HEK293 (cell line): ENCODE measurements around the gene GPHN.

Experiments used
- CTCF ChIP-seq: fragments of 450-650 bp; formaldehyde crosslinking; IDR thresholded peaks from 2 replicates; pipeline ENCODE4 v1.5.1; 2016; ENCODE audit warnings: missing biosample characterization, missing genetic modification characterization
- GLI4 ChIP-seq: fragments of 450-650 bp; formaldehyde crosslinking; IDR thresholded peaks from 2 replicates; pipeline ENCODE4 v1.5.1; 2016; ENCODE audit warnings: missing biosample characterization, missing genetic modification characterization
- INSM2 ChIP-seq: fragments of 450-650 bp; formaldehyde crosslinking; IDR thresholded peaks from 2 replicates; pipeline ENCODE4 v1.5.1; 2016; ENCODE audit warnings: missing biosample characterization, missing genetic modification characterization
- KLF16 ChIP-seq: fragments of 450-650 bp; formaldehyde crosslinking; IDR thresholded peaks from 2 replicates; pipeline ENCODE4 v1.5.1; 2017; ENCODE audit warnings: missing biosample characterization, missing genetic modification characterization
- OVOL3 ChIP-seq: fragments of 450-650 bp; formaldehyde crosslinking; IDR thresholded peaks from 2 replicates; pipeline ENCODE4 v1.5.1; 2016; ENCODE audit warnings: missing biosample characterization, missing genetic modification characterization
- PBX3 ChIP-seq: sonication (generic); formaldehyde crosslinking; IDR thresholded peaks from 2 replicates; pipeline ENCODE4 v1.8.1; 2022; ENCODE audit warnings: mild to moderate bottlenecking, moderate library complexity, missing genetic modification reagents
- ZBTB7A ChIP-seq: fragments of 450-650 bp; formaldehyde crosslinking; IDR thresholded peaks from 2 replicates; pipeline ENCODE4 v1.5.1; 2016; ENCODE audit warnings: low read depth, missing biosample characterization, missing genetic modification characterization
- ZEB2 ChIP-seq: fragments of 450-650 bp; formaldehyde crosslinking; IDR thresholded peaks from 2 replicates; pipeline ENCODE4 v1.5.1; 2016; ENCODE audit warnings: missing biosample characterization, missing genetic modification characterization
- ZNF558 ChIP-seq: fragments of 450-650 bp; formaldehyde crosslinking; IDR thresholded peaks from 2 replicates; pipeline ENCODE4 v1.5.1; 2016; ENCODE audit warnings: missing biosample characterization, missing genetic modification characterization

- no peak for TF ChIP-seq CTCF (tag by site-specific recombination)
- no peak for TF ChIP-seq GLI4 (tag by site-specific recombination)
- TF ChIP-seq PBX3 (CRISPR knock-in tag), result no peak
- TF ChIP-seq INSM2 (tag by site-specific recombination), result no peak
- no peak for TF ChIP-seq KLF16 (tag by site-specific recombination)
- TF ChIP-seq ZBTB7A (tag by site-specific recombination), result no peak
- TF ChIP-seq ZEB2, result no peak
- TF ChIP-seq OVOL3 (tag by site-specific recombination), result no peak
- no peak for TF ChIP-seq ZNF558
These were observed 68.0 kb downstream of the GPHN start for GRCh38 chr14:66575939-66576338.
